Measurements from ENCODE around the gene FAM228B.

FAM228B gene

GRCh38 chr2:24076849-24077534, 46.3 kb upstream of the FAM228B start:
- TF ChIP-seq USF1 (IDR thresholded peaks at IDR 0.05) (peak; percentile 12; the same call in 1 of the 2 replicates), TEAD4 (IDR thresholded peaks at IDR 0.05) (peak; percentile 10; the same call in 1 of the 2 replicates), EP300 (IDR thresholded peaks at IDR 0.05; ENCODE audit: borderline replicate concordance) (no peak), TAF1 (IDR thresholded peaks at IDR 0.05; ENCODE audit: low read depth) (peak; percentile 31; the same call in 1 of the 2 replicates), REST (IDR thresholded peaks at IDR 0.05; ENCODE audit: low read depth) (no peak), ZBTB7A (IDR thresholded peaks at IDR 0.05; ENCODE audit: low read depth) (no peak), CEBPB (IDR thresholded peaks at IDR 0.05) (no peak), EGR1 (IDR thresholded peaks at IDR 0.05) (no peak), FOXM1 (IDR thresholded peaks at IDR 0.05; ENCODE audit: borderline replicate concordance, low read depth) (no peak), RAD21 (IDR thresholded peaks at IDR 0.05; ENCODE audit: low read depth) (no peak), YY1 (IDR thresholded peaks at IDR 0.05; ENCODE audit: low read depth) (no peak), NFIC (IDR thresholded peaks at IDR 0.05) (peak; percentile 10; the same call in 1 of the 2 replicates), TCF12 (IDR thresholded peaks at IDR 0.05; ENCODE audit: low read depth) (no peak), MAX (IDR thresholded peaks at IDR 0.05) (no peak), CREB1 (IDR thresholded peaks at IDR 0.05; ENCODE audit: low read depth) (no peak)

- TF ChIP-seq TAF1 (IDR thresholded peaks at IDR 0.05; ENCODE audit: low read depth): no peak
- no peak for TF ChIP-seq EP300 (IDR thresholded peaks at IDR 0.05; ENCODE audit: borderline replicate concordance)
- TF ChIP-seq REST (IDR thresholded peaks at IDR 0.05; ENCODE audit: low read depth): no peak
- no peak for TF ChIP-seq FOXM1 (IDR thresholded peaks at IDR 0.05; ENCODE audit: borderline replicate concordance, low read depth)
- no peak for TF ChIP-seq ZBTB7A (IDR thresholded peaks at IDR 0.05; ENCODE audit: low read depth)
- TF ChIP-seq CREB1 (IDR thresholded peaks at IDR 0.05; ENCODE audit: low read depth): no peak
- no peak for TF ChIP-seq USF1 (IDR thresholded peaks at IDR 0.05)
- TF ChIP-seq YY1 (IDR thresholded peaks at IDR 0.05; ENCODE audit: low read depth): no peak
- TF ChIP-seq TCF12 (IDR thresholded peaks at IDR 0.05; ENCODE audit: low read depth): no peak
- no peak; the same call in 1 of the 2 replicates for TF ChIP-seq NFIC (IDR thresholded peaks at IDR 0.05)
- TF ChIP-seq CEBPB (IDR thresholded peaks at IDR 0.05): no peak
- TF ChIP-seq MAX (IDR thresholded peaks at IDR 0.05): no peak
- no peak for TF ChIP-seq EGR1 (IDR thresholded peaks at IDR 0.05)
- TF ChIP-seq RAD21 (IDR thresholded peaks at IDR 0.05; ENCODE audit: low read depth): no peak
- TF ChIP-seq TEAD4 (IDR thresholded peaks at IDR 0.05): no peak
Measured at GRCh38 chr2:24077535-24077877, 45.8 kb upstream of the FAM228B start.

GRCh38 chr2:24077879-24078278, 45.4 kb upstream of the FAM228B start:
- TF ChIP-seq TEAD4 (IDR thresholded peaks at IDR 0.05) (no peak), ZBTB7A (IDR thresholded peaks at IDR 0.05; ENCODE audit: low read depth) (no peak), RAD21 (IDR thresholded peaks at IDR 0.05; ENCODE audit: low read depth) (no peak), CEBPB (IDR thresholded peaks at IDR 0.05) (no peak), TCF12 (IDR thresholded peaks at IDR 0.05; ENCODE audit: low read depth) (no peak), EGR1 (IDR thresholded peaks at IDR 0.05) (no peak), NFIC (IDR thresholded peaks at IDR 0.05) (no peak), FOXM1 (IDR thresholded peaks at IDR 0.05; ENCODE audit: borderline replicate concordance, low read depth) (no peak), TAF1 (IDR thresholded peaks at IDR 0.05; ENCODE audit: low read depth) (no peak)

- no peak for TF ChIP-seq YY1 (IDR thresholded peaks at IDR 0.05; ENCODE audit: low read depth)
- TF ChIP-seq TAF1 (IDR thresholded peaks at IDR 0.05; ENCODE audit: low read depth): no peak
- TF ChIP-seq CREB1 (IDR thresholded peaks at IDR 0.05; ENCODE audit: low read depth): no peak
- no peak for TF ChIP-seq CEBPB (IDR thresholded peaks at IDR 0.05)
- no peak for TF ChIP-seq EP300 (IDR thresholded peaks at IDR 0.05; ENCODE audit: borderline replicate concordance)
- no peak for TF ChIP-seq MAX (IDR thresholded peaks at IDR 0.05)
- no peak for TF ChIP-seq EGR1 (IDR thresholded peaks at IDR 0.05)
- TF ChIP-seq FOXM1 (IDR thresholded peaks at IDR 0.05; ENCODE audit: borderline replicate concordance, low read depth): no peak
Measured at GRCh38 chr2:24080701-24081100, 42.6 kb upstream of the FAM228B start.

- TF ChIP-seq CEBPB (IDR thresholded peaks at IDR 0.05) (no peak), USF1 (IDR thresholded peaks at IDR 0.05) (peak; percentile 46; the same call in 1 of the 2 replicates), NFIC (IDR thresholded peaks at IDR 0.05) (no peak), REST (IDR thresholded peaks at IDR 0.05; ENCODE audit: low read depth) (no peak)
Measured at GRCh38 chr2:24082787-24083566, 40.3 kb upstream of the FAM228B start.
